GM15510 (cell line): ENCODE data around the gene LIPF.

Experiments used
- POLR2A ChIP-seq: IDR thresholded peaks from 3 replicates; pipeline ENCODE4 v1.6.1; 2011; ENCODE audit warnings: borderline replicate concordance; ENCODE audit not compliant: insufficient read length; ENCODE audit errors: extremely low read depth

LIPF gene

GRCh38 chr10:88664142-88664541, at the start of gene LIPF:
Gene LIPF (plus strand): TSS chr10:88664442. CDS start chr10:88667298, 2,856 bp downstream.
- no peak for TF ChIP-seq POLR2A

GRCh38 chr10:88616250-88616977, 47.8 kb upstream of the LIPF start:
- no peak for TF ChIP-seq POLR2A

GRCh38 chr10:88617772-88618300, 46.4 kb upstream of the LIPF start:
- TF ChIP-seq POLR2A, result no peak

- TF ChIP-seq POLR2A, result no peak
Measured at GRCh38 chr10:88618496-88618895, 45.7 kb upstream of the LIPF start.

- no peak for TF ChIP-seq POLR2A
Measured at GRCh38 chr10:88620441-88620840, 43.8 kb upstream of the LIPF start.

- TF ChIP-seq POLR2A, result no peak
Measured at GRCh38 chr10:88623835-88624234, 40.4 kb upstream of the LIPF start.

- no peak for TF ChIP-seq POLR2A
Measured at GRCh38 chr10:88624840-88625239, 39.4 kb upstream of the LIPF start.

GRCh38 chr10:88640186-88640585, 24.1 kb upstream of the LIPF start:
- no peak for TF ChIP-seq POLR2A

GRCh38 chr10:88642209-88642608, 22.0 kb upstream of the LIPF start:
- TF ChIP-seq POLR2A, result no peak

- TF ChIP-seq POLR2A, result no peak
Measured at GRCh38 chr10:88642963-88643362, 21.3 kb upstream of the LIPF start.

GRCh38 chr10:88647061-88647615, 17.1 kb upstream of the LIPF start:
- TF ChIP-seq POLR2A, result no peak

- TF ChIP-seq POLR2A, result no peak
Measured at GRCh38 chr10:88651101-88651551, 13.1 kb upstream of the LIPF start.

GRCh38 chr10:88652616-88653015, 11.6 kb upstream of the LIPF start:
- no peak for TF ChIP-seq POLR2A

GRCh38 chr10:88657901-88658300, 6.3 kb upstream of the LIPF start:
- no peak for TF ChIP-seq POLR2A

- no peak for TF ChIP-seq POLR2A
Measured at GRCh38 chr10:88659725-88660597, 4.3 kb upstream of the LIPF start.

- no peak for TF ChIP-seq POLR2A
Measured at GRCh38 chr10:88660598-88660884, 3.7 kb upstream of the LIPF start.

- no peak for TF ChIP-seq POLR2A
Measured at GRCh38 chr10:88661018-88661417, 3.2 kb upstream of the LIPF start.
